PC-3 (cell line): ENCODE data around the gene CCDC78.

Experiments
- EZH2 ChIP-seq: fragments of 300-600 bp; sonication (generic); IDR thresholded peaks from one replicate; pipeline ENCODE4 v1.6.1; 2017; ENCODE audit warnings: antibody characterized with exemption, mild to moderate bottlenecking, low read length; ENCODE audit not compliant: unreplicated experiment
- TF ChIP-seq, protein P1 (sequence below): fragments of 300-600 bp; sonication (generic); conservative IDR thresholded peaks from 2 replicates; pipeline ENCODE4 v1.5.1; 2017; ENCODE audit warnings: antibody characterized with exemption, low read depth, mild to moderate bottlenecking, low read length

DNA sequence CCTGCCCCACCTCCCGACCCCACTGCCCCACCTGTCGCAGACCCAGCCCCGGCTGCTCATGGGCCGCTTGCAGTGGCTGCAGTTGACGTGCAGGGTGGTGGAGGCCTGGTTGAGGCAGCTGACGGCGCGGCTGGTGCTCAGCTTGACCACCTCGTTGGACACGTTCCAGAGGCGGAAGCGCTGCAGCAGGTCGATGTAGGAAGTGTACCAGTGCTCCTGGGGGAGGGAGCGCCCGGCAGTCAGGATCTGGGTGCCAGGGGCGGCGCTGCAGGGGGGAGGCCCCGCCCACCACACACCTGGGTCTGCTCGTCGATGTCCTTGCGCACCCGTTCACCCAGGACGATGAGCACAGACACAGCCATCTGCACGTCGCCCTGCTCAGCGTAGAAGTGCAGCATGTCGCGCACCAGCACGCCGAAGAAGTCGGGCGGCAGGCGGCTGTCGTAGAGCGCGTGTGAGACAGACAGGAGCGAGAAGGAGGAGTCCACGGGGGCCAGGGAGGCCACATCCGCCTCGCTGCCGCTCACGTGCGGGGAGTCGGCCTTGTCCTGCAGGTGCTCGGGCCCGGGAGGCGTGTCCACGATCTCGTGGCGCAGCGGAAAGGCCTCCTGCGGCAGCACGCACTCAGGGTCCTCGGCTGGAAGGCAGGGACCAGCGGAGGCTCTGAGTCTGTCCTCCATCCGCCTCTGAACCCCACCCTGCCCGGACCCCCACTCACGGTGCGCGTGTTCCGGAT lies 41.1 kb downstream of the CCDC78 start:
- TF ChIP-seq EZH2, result no peak
- TF ChIP-seq, protein P1, sequence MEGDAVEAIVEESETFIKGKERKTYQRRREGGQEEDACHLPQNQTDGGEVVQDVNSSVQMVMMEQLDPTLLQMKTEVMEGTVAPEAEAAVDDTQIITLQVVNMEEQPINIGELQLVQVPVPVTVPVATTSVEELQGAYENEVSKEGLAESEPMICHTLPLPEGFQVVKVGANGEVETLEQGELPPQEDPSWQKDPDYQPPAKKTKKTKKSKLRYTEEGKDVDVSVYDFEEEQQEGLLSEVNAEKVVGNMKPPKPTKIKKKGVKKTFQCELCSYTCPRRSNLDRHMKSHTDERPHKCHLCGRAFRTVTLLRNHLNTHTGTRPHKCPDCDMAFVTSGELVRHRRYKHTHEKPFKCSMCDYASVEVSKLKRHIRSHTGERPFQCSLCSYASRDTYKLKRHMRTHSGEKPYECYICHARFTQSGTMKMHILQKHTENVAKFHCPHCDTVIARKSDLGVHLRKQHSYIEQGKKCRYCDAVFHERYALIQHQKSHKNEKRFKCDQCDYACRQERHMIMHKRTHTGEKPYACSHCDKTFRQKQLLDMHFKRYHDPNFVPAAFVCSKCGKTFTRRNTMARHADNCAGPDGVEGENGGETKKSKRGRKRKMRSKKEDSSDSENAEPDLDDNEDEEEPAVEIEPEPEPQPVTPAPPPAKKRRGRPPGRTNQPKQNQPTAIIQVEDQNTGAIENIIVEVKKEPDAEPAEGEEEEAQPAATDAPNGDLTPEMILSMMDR, result no peak
